ENCODE results near the gene SLC37A3. TPM values are rescaled to one million over a fixed set of nuclear protein-coding genes. Genes with fewer than 3 reads are reported as not detected.

Gene SLC37A3
- total RNA-seq, 1 experiment from 2014 or later = 46.4 TPM

GRCh38 chr7:140298213-140298612 is 100.1 kb downstream of the SLC37A3 start:
- no TSS peak for BruUV-seq (replicated peaks)
- Histone ChIP-seq H3K4me3 (ENCODE audit: low read depth, low read length) (no peak overlapping the region), H3K4me1 (no peaks in the 10 kb centered on the region; the same call in 1 of the 2 replicates), H3K36me3 (ENCODE audit: control insufficient read depth, insufficient read depth, low read length) (no peaks in the 10 kb centered on the region), H3K9me3 (no peaks in the 10 kb centered on the region), H3K27me3 (replicated peaks; ENCODE audit: control insufficient read depth, insufficient read depth, low read length) (no peaks in the 10 kb centered on the region)
- Mint-ChIP-seq H3K27ac (ENCODE audit: unreplicated experiment) (no peak overlapping the region), H3K4me3 (ENCODE audit: unreplicated experiment) (no peak overlapping the region), H3K4me1 (ENCODE audit: low read depth, unreplicated experiment) (peaks cover 6% of the 10 kb centered on the region), H3K9me3 (ENCODE audit: unreplicated experiment) (no peaks in the 10 kb centered on the region), H3K27me3 (ENCODE audit: insufficient read depth, unreplicated experiment) (peaks cover 3% of the 10 kb centered on the region), H3K36me3 (ENCODE audit: insufficient read depth, unreplicated experiment) (no peaks in the 10 kb centered on the region)
- TF ChIP-seq, protein P1, sequence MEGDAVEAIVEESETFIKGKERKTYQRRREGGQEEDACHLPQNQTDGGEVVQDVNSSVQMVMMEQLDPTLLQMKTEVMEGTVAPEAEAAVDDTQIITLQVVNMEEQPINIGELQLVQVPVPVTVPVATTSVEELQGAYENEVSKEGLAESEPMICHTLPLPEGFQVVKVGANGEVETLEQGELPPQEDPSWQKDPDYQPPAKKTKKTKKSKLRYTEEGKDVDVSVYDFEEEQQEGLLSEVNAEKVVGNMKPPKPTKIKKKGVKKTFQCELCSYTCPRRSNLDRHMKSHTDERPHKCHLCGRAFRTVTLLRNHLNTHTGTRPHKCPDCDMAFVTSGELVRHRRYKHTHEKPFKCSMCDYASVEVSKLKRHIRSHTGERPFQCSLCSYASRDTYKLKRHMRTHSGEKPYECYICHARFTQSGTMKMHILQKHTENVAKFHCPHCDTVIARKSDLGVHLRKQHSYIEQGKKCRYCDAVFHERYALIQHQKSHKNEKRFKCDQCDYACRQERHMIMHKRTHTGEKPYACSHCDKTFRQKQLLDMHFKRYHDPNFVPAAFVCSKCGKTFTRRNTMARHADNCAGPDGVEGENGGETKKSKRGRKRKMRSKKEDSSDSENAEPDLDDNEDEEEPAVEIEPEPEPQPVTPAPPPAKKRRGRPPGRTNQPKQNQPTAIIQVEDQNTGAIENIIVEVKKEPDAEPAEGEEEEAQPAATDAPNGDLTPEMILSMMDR (IDR thresholded peaks at IDR 0.05; ENCODE audit: insufficient read depth in 1 of 2, low read depth in 1 of 2, low read length in 1 of 2, severe bottlenecking in 1 of 2, unreplicated experiment in 1 of 2) = no peak
- DNase-seq = no peak
- intact Hi-C loops (cut with micrococcal nuclease; ENCODE audit: unreplicated experiment) = no loop called here
- POLR2A ChIA-PET = no interaction called here
- CTCF ChIA-PET = interaction anchor here (1.3 kb wide), 1 partner anchor 64 kb away, joined by 3 read pairs; no protein-coding TSS in a partner anchor

- H3K9me3 ChIP-seq = no peaks in the 10 kb centered on the region
- intact Hi-C loops (cut with micrococcal nuclease; ENCODE audit: unreplicated experiment) = loop anchor here (1.0 kb wide), 1 partner anchor 29 kb away; no protein-coding TSS in a partner anchor
- no peaks in the 10 kb centered on the region for H3K27me3 ChIP-seq (replicated peaks; ENCODE audit: control insufficient read depth, insufficient read depth, low read length)
- no TSS peak for BruUV-seq (replicated peaks)
- DNase-seq = peak; percentile 23 to 42
- ChIA-PET POLR2A (no interaction called here), CTCF (interaction anchor here (0.6 to 1.3 kb wide), 3 partner anchors 63 to 139 kb away, joined by 3 to 4 read pairs (median 3); no protein-coding TSS in a partner anchor)
- Mint-ChIP-seq H3K4me3 (ENCODE audit: unreplicated experiment) (no peak overlapping the region), H3K9me3 (ENCODE audit: unreplicated experiment) (no peaks in the 10 kb centered on the region), H3K4me1 (ENCODE audit: low read depth, unreplicated experiment) (peaks cover 6% of the 10 kb centered on the region), H3K27ac (ENCODE audit: unreplicated experiment) (no peak overlapping the region), H3K36me3 (ENCODE audit: insufficient read depth, unreplicated experiment) (no peaks in the 10 kb centered on the region), H3K27me3 (ENCODE audit: insufficient read depth, unreplicated experiment) (peaks cover 3% of the 10 kb centered on the region)
- no peak overlapping the region for H3K4me3 ChIP-seq (ENCODE audit: low read depth, low read length)
- H3K4me1 ChIP-seq = no peaks in the 10 kb centered on the region; the same call in 1 of the 2 replicates
- no peaks in the 10 kb centered on the region for H3K36me3 ChIP-seq (ENCODE audit: control insufficient read depth, insufficient read depth, low read length)
- TF ChIP-seq, protein P1 (IDR thresholded peaks at IDR 0.05; ENCODE audit: insufficient read depth in 1 of 2, low read depth in 1 of 2, low read length in 1 of 2, severe bottlenecking in 1 of 2, unreplicated experiment in 1 of 2) = peak in 1 of 2 experiments; percentile 51
Measured at GRCh38 chr7:140297192-140297591, 101.1 kb downstream of the SLC37A3 start.

GRCh38 chr7:140295224-140295738 is 103.0 kb downstream of the SLC37A3 start:
- Mint-ChIP-seq H3K27ac (ENCODE audit: unreplicated experiment) (no peak overlapping the region), H3K4me1 (ENCODE audit: low read depth, unreplicated experiment) (no peaks in the 10 kb centered on the region), H3K9me3 (ENCODE audit: unreplicated experiment) (no peaks in the 10 kb centered on the region), H3K36me3 (ENCODE audit: insufficient read depth, unreplicated experiment) (no peaks in the 10 kb centered on the region), H3K4me3 (ENCODE audit: unreplicated experiment) (no peak overlapping the region), H3K27me3 (ENCODE audit: insufficient read depth, unreplicated experiment) (peaks cover 3% of the 10 kb centered on the region)
- no peaks in the 10 kb centered on the region for H3K4me1 ChIP-seq
- H3K4me3 ChIP-seq (ENCODE audit: low read depth, low read length) = no peak overlapping the region
- CTCF ChIA-PET = no interaction called here
- DNase-seq = no peak
- TF ChIP-seq, protein P1 (IDR thresholded peaks at IDR 0.05; ENCODE audit: insufficient read depth in 1 of 2, low read depth in 1 of 2, low read length in 1 of 2, severe bottlenecking in 1 of 2, unreplicated experiment in 1 of 2) = no peak
- intact Hi-C loops (cut with micrococcal nuclease; ENCODE audit: unreplicated experiment) = no loop called here
- no peaks in the 10 kb centered on the region for H3K27me3 ChIP-seq (replicated peaks; ENCODE audit: control insufficient read depth, insufficient read depth, low read length)
- H3K9me3 ChIP-seq = no peaks in the 10 kb centered on the region
- no TSS peak for BruUV-seq (replicated peaks)
- H3K36me3 ChIP-seq (ENCODE audit: control insufficient read depth, insufficient read depth, low read length) = no peaks in the 10 kb centered on the region
- POLR2A ChIA-PET = no interaction called here

Measured in Caco-2 (cell line).